IMR-90 (cell line): ENCODE data around the gene CCDC102A. TPM values are rescaled to one million over a fixed set of nuclear protein-coding genes. Genes with fewer than 3 reads are reported as not detected.

ENCODE experiments used
- ATAC-seq: fragments of 200-7000 bp; cut with Tn5 transposase; 2 replicates; pipeline ENCODE4 v1.9.1; 2020; ENCODE audit warnings: low read depth, mild to moderate bottlenecking, moderate library complexity
- BruUV-seq: library from RNA; stranded (reverse); fragments of 400-500 nt; replicated peaks from 2 replicates; lab custom pipeline; 2021; lab: Mats Ljungman, UMichigan
- CTCF ChIA-PET: fragments of 300-600 bp; formaldehyde crosslinking; extraction: SDS; loops from one replicate; lab custom pipeline; 2021; ENCODE audit warnings: antibody characterized with exemption; lab: Yijun Ruan, JAX
- POLR2A ChIA-PET: fragments of 300-600 bp; sonication (Branson Sonifier 250); formaldehyde crosslinking; loops from one replicate; lab custom pipeline; 2022; ENCODE audit warnings: antibody characterized with exemption; ENCODE audit not compliant: unreplicated experiment; lab: Charles Lee
- DNase-seq: peaks from one replicate; pipeline ENCODE4 v3.0.0; 2013
- H2AFZ ChIP-seq: replicated peaks from 2 replicates; pipeline ENCODE3; 2013; ENCODE audit warnings: low read length, mild to moderate bottlenecking; ENCODE audit not compliant: poor library complexity
- H2AK5ac ChIP-seq: 2 replicates; pipeline ENCODE4 v1.6.1; 2013; ENCODE audit warnings: low read depth, low read length, inconsistent platforms
- H2AK9ac ChIP-seq: replicated peaks from 2 replicates; pipeline ENCODE3; 2013; ENCODE audit warnings: mild to moderate bottlenecking, low read depth, low read length, moderate library complexity; ENCODE audit not compliant: poor library complexity
- H2BK120ac ChIP-seq: 2 replicates; pipeline ENCODE4 v1.6.1; 2013; ENCODE audit warnings: low read depth, low read length, inconsistent platforms
- H2BK15ac ChIP-seq: 3 replicates; pipeline ENCODE4 v1.6.1; 2013; ENCODE audit warnings: low read depth, low read length, inconsistent platforms
- H2BK20ac ChIP-seq: 2 replicates; pipeline ENCODE4 v1.6.1; 2013; ENCODE audit warnings: low read depth, mild to moderate bottlenecking, inconsistent platforms, low read length, moderate library complexity
- H2BK5ac ChIP-seq: 2 replicates; pipeline ENCODE4 v1.6.1; 2013; ENCODE audit warnings: mild to moderate bottlenecking, low read depth, low read length, inconsistent platforms; ENCODE audit not compliant: poor library complexity, severe bottlenecking
- H3K14ac ChIP-seq: replicated peaks from 2 replicates; pipeline ENCODE4 v1.6.1; 2013; ENCODE audit warnings: low read depth, low read length, inconsistent platforms
- H3K18ac ChIP-seq: 2 replicates; pipeline ENCODE4 v1.6.1; 2013; ENCODE audit warnings: low read depth, low read length, control low read depth
- H3K23ac ChIP-seq: 2 replicates; pipeline ENCODE4 v1.6.1; 2013; ENCODE audit warnings: low read depth, low read length, inconsistent platforms
- H3K27ac ChIP-seq: 2 replicates; pipeline ENCODE4 v1.5.1; 2013; ENCODE audit warnings: mild to moderate bottlenecking, control low read depth, low read length; ENCODE audit not compliant: insufficient read depth
- H3K27me3 ChIP-seq: 2 replicates; pipeline ENCODE4 v1.6.1; 2013; ENCODE audit warnings: low read length; ENCODE audit not compliant: control insufficient read depth, insufficient read depth
- H3K36me3 ChIP-seq: 2 replicates; pipeline ENCODE4 v1.6.1; 2013; ENCODE audit warnings: low read length, mixed read lengths; ENCODE audit not compliant: control insufficient read depth, insufficient read depth
- H3K4ac ChIP-seq: 2 replicates; pipeline ENCODE4 v1.6.1; 2013; ENCODE audit warnings: low read depth, low read length, inconsistent platforms
- H3K4me1 ChIP-seq: 2 replicates; pipeline ENCODE4 v1.6.1; 2013; ENCODE audit warnings: low read length, mixed read lengths; ENCODE audit not compliant: control insufficient read depth, insufficient read depth
- H3K4me2 ChIP-seq: 2 replicates; pipeline ENCODE4 v1.6.1; 2013; ENCODE audit warnings: low read depth, mild to moderate bottlenecking, control low read depth, low read length, moderate library complexity
- H3K4me3 ChIP-seq: 2 replicates; pipeline ENCODE4 v1.5.1; 2013; ENCODE audit warnings: low read depth, mild to moderate bottlenecking, control low read depth, low read length, moderate library complexity; ENCODE audit not compliant: insufficient read depth
- H3K56ac ChIP-seq: 2 replicates; pipeline ENCODE4 v1.6.1; 2013; ENCODE audit warnings: low read length, inconsistent platforms; ENCODE audit not compliant: insufficient read depth; ENCODE audit errors: extremely low read depth
- H3K79me1 ChIP-seq, 2 experiments: 2 replicates each; pipeline ENCODE4 v1.6.1; 2013; ENCODE audit warnings: low read length in 2 of 2, inconsistent platforms in 1 of 2, low read depth in 1 of 2
- H3K9ac ChIP-seq: 2 replicates; pipeline ENCODE4 v1.6.1; 2013; ENCODE audit warnings: low read depth, low read length, control low read depth
- H3K9me1 ChIP-seq: 2 replicates; pipeline ENCODE4 v1.6.1; 2013; ENCODE audit warnings: low read length, inconsistent platforms; ENCODE audit not compliant: insufficient read depth
- H3K9me3 ChIP-seq: 2 replicates; pipeline ENCODE4 v1.6.1; 2013; ENCODE audit warnings: low read length; ENCODE audit not compliant: control insufficient read depth, insufficient read depth
- H4K20me1 ChIP-seq: 2 replicates; pipeline ENCODE4 v1.6.1; 2013; ENCODE audit warnings: low read length, inconsistent platforms; ENCODE audit not compliant: insufficient read depth
- H4K5ac ChIP-seq: 2 replicates; pipeline ENCODE4 v1.6.1; 2013; ENCODE audit warnings: mild to moderate bottlenecking, low read depth, low read length, control low read depth
- H4K8ac ChIP-seq, 2 experiments: 2 replicates each; pipeline ENCODE4 v1.6.1; 2013; ENCODE audit warnings: low read depth in 2 of 2, low read length in 2 of 2, control low read depth in 1 of 2, inconsistent platforms in 1 of 2
- H4K91ac ChIP-seq: 2 replicates; pipeline ENCODE4 v1.6.1; 2013; ENCODE audit warnings: low read depth, low read length, inconsistent platforms; ENCODE audit not compliant: insufficient read depth
- BHLHE40 ChIP-seq: fragments of 150-350 bp; IDR thresholded peaks from 2 replicates; pipeline ENCODE4 v1.6.1; 2016; ENCODE audit warnings: mild to moderate bottlenecking, low read depth, low read length
- CEBPB ChIP-seq: IDR thresholded peaks from 2 replicates; pipeline ENCODE4 v1.6.1; 2012; ENCODE audit warnings: low read depth, low read length, improper control_type of control experiment
- CHD1 ChIP-seq: IDR thresholded peaks from 2 replicates; pipeline ENCODE4 v1.6.1; 2012; ENCODE audit warnings: low read depth, low read length, improper control_type of control experiment
- FOS ChIP-seq: fragments of 150-350 bp; IDR thresholded peaks from 2 replicates; pipeline ENCODE4 v1.6.1; 2016; ENCODE audit warnings: low read depth, low read length
- MAFK ChIP-seq: IDR thresholded peaks from 2 replicates; pipeline ENCODE4 v1.6.1; 2012; ENCODE audit warnings: low read depth, low read length, improper control_type of control experiment
- MAZ ChIP-seq: IDR thresholded peaks from 2 replicates; pipeline ENCODE4 v1.6.1; 2012; ENCODE audit warnings: low read depth, mild to moderate bottlenecking, low read length, improper control_type of control experiment, moderate library complexity, borderline replicate concordance
- MXI1 ChIP-seq: IDR thresholded peaks from 2 replicates; pipeline ENCODE4 v1.6.1; 2012; ENCODE audit warnings: low read depth, mild to moderate bottlenecking, low read length, moderate library complexity, borderline replicate concordance
- NFE2L2 ChIP-seq: fragments of 150-350 bp; IDR thresholded peaks from 2 replicates; pipeline ENCODE4 v1.6.1; 2016; ENCODE audit warnings: low read depth, mild to moderate bottlenecking, low read length
- POLR2A ChIP-seq: IDR thresholded peaks from 2 replicates; pipeline ENCODE4 v1.6.1; 2012; ENCODE audit warnings: mild to moderate bottlenecking, low read depth, low read length
- RAD21 ChIP-seq: IDR thresholded peaks from 2 replicates; pipeline ENCODE4 v1.6.1; 2012; ENCODE audit warnings: low read length, improper control_type of control experiment
- RCOR1 ChIP-seq: IDR thresholded peaks from 2 replicates; pipeline ENCODE4 v1.6.1; 2012; ENCODE audit warnings: mild to moderate bottlenecking, low read length, improper control_type of control experiment; ENCODE audit not compliant: insufficient replicate concordance
- RFX5 ChIP-seq: IDR thresholded peaks from 2 replicates; pipeline ENCODE4 v1.8.0; 2012; ENCODE audit warnings: low read depth, mild to moderate bottlenecking, low read length, moderate library complexity
- SMC3 ChIP-seq: fragments of 150-350 bp; IDR thresholded peaks from 2 replicates; pipeline ENCODE4 v1.6.1; 2016; ENCODE audit warnings: low read depth, mild to moderate bottlenecking, antibody characterized with exemption, low read length, moderate library complexity
- WGBS, 2 experiments: methylation state at CpG; one replicate each; pipeline versions ENCODE4 v1.1.5 to v1.1.7; 2013; ENCODE audit warnings: missing lambda C conversion rate in 2 of 2; ENCODE audit not compliant: insufficient read length in 1 of 2; ENCODE audit errors: extremely low coverage in 2 of 2; 5-methylcytosine and 5-hydroxymethylcytosine counted together
- dilution Hi-C: fragments of 300-500 bp; cut with HindIII; formaldehyde crosslinking; loops from one replicate; pipeline ENCODE4 v1.14.3; 2018; ENCODE audit warnings: low sequenced_read_pairs; ENCODE audit not compliant: unreplicated experiment
- in situ Hi-C: fragments of 300-500 bp; cut with MboI; formaldehyde crosslinking; loops from 3 replicates; pipeline ENCODE4 v1.14.3; 2019; ENCODE audit warnings: low sequenced_read_pairs, inconsistent platforms, mixed read lengths
- intact Hi-C: fragments of 100-400 bp; cut with micrococcal nuclease; formaldehyde crosslinking; loops from 2 replicates; pipeline ENCODE4 v1.10.0; 2022
- polyA plus RNA-seq, 3 experiments: library from polyadenylated mRNA; depleted of rRNA; stranded (reverse); fragments of >200 nt; gene quantifications; 2 replicates each; pipeline ENCODE4 v1.2.3, GENCODE V29; 2012; ENCODE audit warnings: low replicate concordance in 1 of 3
- total RNA-seq: library from RNA; depleted of rRNA; stranded (reverse); fragments of >200 nt; gene quantifications from 2 replicates; pipeline ENCODE4 v1.2.3, GENCODE V29; 2012
- TF ChIP-seq, protein P1 (sequence below): fragments of 150-350 bp; IDR thresholded peaks from 2 replicates; pipeline ENCODE4 v1.6.1; 2017; ENCODE audit warnings: mild to moderate bottlenecking, antibody characterized with exemption, low read length, low read depth
- TF ChIP-seq, protein P2 (sequence below): conservative IDR thresholded peaks from 2 replicates; pipeline ENCODE4 v1.5.1; 2012; ENCODE audit warnings: mild to moderate bottlenecking, low read depth, low read length, improper control_type of control experiment
- TF ChIP-seq, protein P3 (sequence below): fragments of 150-350 bp; IDR thresholded peaks from 2 replicates; pipeline ENCODE4 v1.6.1; 2016; ENCODE audit warnings: low read depth, mild to moderate bottlenecking, low read length, moderate library complexity, borderline replicate concordance

The CCDC102A gene
- total and polyA plus RNA-seq, 2 of the 4 experiments (the other 2 are of a cell fraction): 5.4 to 8.5 TPM

DNA sequence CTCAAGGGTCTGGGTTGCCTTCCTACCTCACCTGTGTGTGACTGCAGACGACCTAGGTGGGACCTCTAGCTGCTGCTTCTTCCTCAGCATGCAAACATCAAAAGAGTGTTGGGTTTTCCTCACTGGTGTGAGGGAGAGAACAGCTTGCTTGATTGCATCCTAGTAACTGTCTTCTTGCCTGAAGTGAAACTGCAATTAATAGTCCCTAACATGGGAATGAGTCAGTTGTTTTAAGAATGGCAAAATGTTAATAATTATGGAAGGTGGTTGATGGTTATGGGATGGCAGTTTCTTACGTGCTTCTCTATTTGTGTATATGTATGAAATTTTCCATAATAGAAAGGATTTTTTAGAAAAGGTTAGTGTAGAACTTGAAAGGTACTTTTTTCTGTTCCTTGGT, 68.0 kb downstream of the CCDC102A start:
- H3K79me1 ChIP-seq: peaks cover 18 to 43% of the 10 kb centered on the region in 2 experiments
- H3K23ac ChIP-seq: no peak overlapping the region
- H3K18ac ChIP-seq: no peak overlapping the region
- in situ Hi-C loops (no loop called here), intact Hi-C loops (no loop called here), dilution Hi-C loops (no loop called here)
- no peak overlapping the region for H2BK15ac ChIP-seq
- no peak overlapping the region for H3K4me2 ChIP-seq
- H3K9ac ChIP-seq: no peak overlapping the region
- H3K36me3 ChIP-seq: peaks cover 68% of the 10 kb centered on the region
- no peak overlapping the region for H3K56ac ChIP-seq
- H3K4me1 ChIP-seq: peaks cover 4% of the 10 kb centered on the region
- POLR2A ChIA-PET: no interaction called here
- ATAC-seq: no peak
- H3K14ac ChIP-seq: no peak overlapping the region
- no peak for DNase-seq
- no peak overlapping the region for H3K4ac ChIP-seq
- H2BK120ac ChIP-seq: no peak overlapping the region
- H4K8ac ChIP-seq: no peak overlapping the region
- CTCF ChIA-PET: no interaction called here
- TF ChIP-seq BHLHE40 (no peak), MAZ (no peak), CHD1 (no peak), RCOR1 (no peak), RAD21 (no peak), SMC3 (no peak), NFE2L2 (no peak), MXI1 (no peak), POLR2A (no peak), FOS (no peak), MAFK (no peak), RFX5 (no peak), CEBPB (no peak)
- TF ChIP-seq, protein P1, sequence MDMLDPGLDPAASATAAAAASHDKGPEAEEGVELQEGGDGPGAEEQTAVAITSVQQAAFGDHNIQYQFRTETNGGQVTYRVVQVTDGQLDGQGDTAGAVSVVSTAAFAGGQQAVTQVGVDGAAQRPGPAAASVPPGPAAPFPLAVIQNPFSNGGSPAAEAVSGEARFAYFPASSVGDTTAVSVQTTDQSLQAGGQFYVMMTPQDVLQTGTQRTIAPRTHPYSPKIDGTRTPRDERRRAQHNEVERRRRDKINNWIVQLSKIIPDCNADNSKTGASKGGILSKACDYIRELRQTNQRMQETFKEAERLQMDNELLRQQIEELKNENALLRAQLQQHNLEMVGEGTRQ: no peak
- TF ChIP-seq, protein P2, sequence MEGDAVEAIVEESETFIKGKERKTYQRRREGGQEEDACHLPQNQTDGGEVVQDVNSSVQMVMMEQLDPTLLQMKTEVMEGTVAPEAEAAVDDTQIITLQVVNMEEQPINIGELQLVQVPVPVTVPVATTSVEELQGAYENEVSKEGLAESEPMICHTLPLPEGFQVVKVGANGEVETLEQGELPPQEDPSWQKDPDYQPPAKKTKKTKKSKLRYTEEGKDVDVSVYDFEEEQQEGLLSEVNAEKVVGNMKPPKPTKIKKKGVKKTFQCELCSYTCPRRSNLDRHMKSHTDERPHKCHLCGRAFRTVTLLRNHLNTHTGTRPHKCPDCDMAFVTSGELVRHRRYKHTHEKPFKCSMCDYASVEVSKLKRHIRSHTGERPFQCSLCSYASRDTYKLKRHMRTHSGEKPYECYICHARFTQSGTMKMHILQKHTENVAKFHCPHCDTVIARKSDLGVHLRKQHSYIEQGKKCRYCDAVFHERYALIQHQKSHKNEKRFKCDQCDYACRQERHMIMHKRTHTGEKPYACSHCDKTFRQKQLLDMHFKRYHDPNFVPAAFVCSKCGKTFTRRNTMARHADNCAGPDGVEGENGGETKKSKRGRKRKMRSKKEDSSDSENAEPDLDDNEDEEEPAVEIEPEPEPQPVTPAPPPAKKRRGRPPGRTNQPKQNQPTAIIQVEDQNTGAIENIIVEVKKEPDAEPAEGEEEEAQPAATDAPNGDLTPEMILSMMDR: no peak
- TF ChIP-seq, protein P3, sequence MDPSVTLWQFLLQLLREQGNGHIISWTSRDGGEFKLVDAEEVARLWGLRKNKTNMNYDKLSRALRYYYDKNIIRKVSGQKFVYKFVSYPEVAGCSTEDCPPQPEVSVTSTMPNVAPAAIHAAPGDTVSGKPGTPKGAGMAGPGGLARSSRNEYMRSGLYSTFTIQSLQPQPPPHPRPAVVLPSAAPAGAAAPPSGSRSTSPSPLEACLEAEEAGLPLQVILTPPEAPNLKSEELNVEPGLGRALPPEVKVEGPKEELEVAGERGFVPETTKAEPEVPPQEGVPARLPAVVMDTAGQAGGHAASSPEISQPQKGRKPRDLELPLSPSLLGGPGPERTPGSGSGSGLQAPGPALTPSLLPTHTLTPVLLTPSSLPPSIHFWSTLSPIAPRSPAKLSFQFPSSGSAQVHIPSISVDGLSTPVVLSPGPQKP: no peak
- no peak overlapping the region for H3K4me3 ChIP-seq
- H4K91ac ChIP-seq: no peak overlapping the region
- H3K27me3 ChIP-seq: no peaks in the 10 kb centered on the region
- no CpG with 5 or more reads among the region's 2 CpGs for WGBS, 2 experiments
- no peak overlapping the region for H4K5ac ChIP-seq
- H3K9me1 ChIP-seq: no peaks in the 10 kb centered on the region
- peaks cover 17% of the 10 kb centered on the region; the same call in 1 of the 2 replicates for H4K20me1 ChIP-seq
- BruUV-seq: no TSS peak
- no peak overlapping the region for H2BK5ac ChIP-seq
- no peak overlapping the region for H3K27ac ChIP-seq
- H2BK20ac ChIP-seq: no peak overlapping the region
- H3K9me3 ChIP-seq: no peaks in the 10 kb centered on the region
- no peak overlapping the region for H2AK5ac ChIP-seq
- H2AK9ac ChIP-seq: no peak overlapping the region
- no peak overlapping the region for H2AFZ ChIP-seq
